IMR-90 (cell line): ENCODE results near the gene RADIL. TPM values are rescaled to one million over a fixed set of nuclear protein-coding genes. Genes with fewer than 3 reads are reported as not detected.

ENCODE experiments used
- ATAC-seq: fragments of 200-7000 bp; cut with Tn5 transposase; 2 replicates; pipeline ENCODE4 v1.9.1; 2020; ENCODE audit warnings: low read depth, mild to moderate bottlenecking, moderate library complexity
- BruUV-seq: library from RNA; stranded (reverse); fragments of 400-500 nt; replicated peaks from 2 replicates; lab custom pipeline; 2021; lab: Mats Ljungman, UMichigan
- CTCF ChIA-PET: fragments of 300-600 bp; formaldehyde crosslinking; extraction: SDS; loops from one replicate; lab custom pipeline; 2021; ENCODE audit warnings: antibody characterized with exemption; lab: Yijun Ruan, JAX
- POLR2A ChIA-PET: fragments of 300-600 bp; sonication (Branson Sonifier 250); formaldehyde crosslinking; loops from one replicate; lab custom pipeline; 2022; ENCODE audit warnings: antibody characterized with exemption; ENCODE audit not compliant: unreplicated experiment; lab: Charles Lee
- DNase-seq: peaks from one replicate; pipeline ENCODE4 v3.0.0; 2013
- H2AFZ ChIP-seq: replicated peaks from 2 replicates; pipeline ENCODE3; 2013; ENCODE audit warnings: low read length, mild to moderate bottlenecking; ENCODE audit not compliant: poor library complexity
- H2AK5ac ChIP-seq: 2 replicates; pipeline ENCODE4 v1.6.1; 2013; ENCODE audit warnings: low read depth, low read length, inconsistent platforms
- H2AK9ac ChIP-seq: replicated peaks from 2 replicates; pipeline ENCODE3; 2013; ENCODE audit warnings: mild to moderate bottlenecking, low read depth, low read length, moderate library complexity; ENCODE audit not compliant: poor library complexity
- H2BK120ac ChIP-seq: 2 replicates; pipeline ENCODE4 v1.6.1; 2013; ENCODE audit warnings: low read depth, low read length, inconsistent platforms
- H2BK15ac ChIP-seq: 3 replicates; pipeline ENCODE4 v1.6.1; 2013; ENCODE audit warnings: low read depth, low read length, inconsistent platforms
- H2BK20ac ChIP-seq: 2 replicates; pipeline ENCODE4 v1.6.1; 2013; ENCODE audit warnings: low read depth, mild to moderate bottlenecking, inconsistent platforms, low read length, moderate library complexity
- H2BK5ac ChIP-seq: 2 replicates; pipeline ENCODE4 v1.6.1; 2013; ENCODE audit warnings: mild to moderate bottlenecking, low read depth, low read length, inconsistent platforms; ENCODE audit not compliant: poor library complexity, severe bottlenecking
- H3K14ac ChIP-seq: replicated peaks from 2 replicates; pipeline ENCODE4 v1.6.1; 2013; ENCODE audit warnings: low read depth, low read length, inconsistent platforms
- H3K18ac ChIP-seq: 2 replicates; pipeline ENCODE4 v1.6.1; 2013; ENCODE audit warnings: low read depth, low read length, control low read depth
- H3K23ac ChIP-seq: 2 replicates; pipeline ENCODE4 v1.6.1; 2013; ENCODE audit warnings: low read depth, low read length, inconsistent platforms
- H3K27ac ChIP-seq: 2 replicates; pipeline ENCODE4 v1.5.1; 2013; ENCODE audit warnings: mild to moderate bottlenecking, control low read depth, low read length; ENCODE audit not compliant: insufficient read depth
- H3K27me3 ChIP-seq: 2 replicates; pipeline ENCODE4 v1.6.1; 2013; ENCODE audit warnings: low read length; ENCODE audit not compliant: control insufficient read depth, insufficient read depth
- H3K36me3 ChIP-seq: 2 replicates; pipeline ENCODE4 v1.6.1; 2013; ENCODE audit warnings: low read length, mixed read lengths; ENCODE audit not compliant: control insufficient read depth, insufficient read depth
- H3K4ac ChIP-seq: 2 replicates; pipeline ENCODE4 v1.6.1; 2013; ENCODE audit warnings: low read depth, low read length, inconsistent platforms
- H3K4me1 ChIP-seq: 2 replicates; pipeline ENCODE4 v1.6.1; 2013; ENCODE audit warnings: low read length, mixed read lengths; ENCODE audit not compliant: control insufficient read depth, insufficient read depth
- H3K4me2 ChIP-seq: 2 replicates; pipeline ENCODE4 v1.6.1; 2013; ENCODE audit warnings: low read depth, mild to moderate bottlenecking, control low read depth, low read length, moderate library complexity
- H3K4me3 ChIP-seq: 2 replicates; pipeline ENCODE4 v1.5.1; 2013; ENCODE audit warnings: low read depth, mild to moderate bottlenecking, control low read depth, low read length, moderate library complexity; ENCODE audit not compliant: insufficient read depth
- H3K56ac ChIP-seq: 2 replicates; pipeline ENCODE4 v1.6.1; 2013; ENCODE audit warnings: low read length, inconsistent platforms; ENCODE audit not compliant: insufficient read depth; ENCODE audit errors: extremely low read depth
- H3K79me1 ChIP-seq, 2 experiments: 2 replicates each; pipeline ENCODE4 v1.6.1; 2013; ENCODE audit warnings: low read length in 2 of 2, inconsistent platforms in 1 of 2, low read depth in 1 of 2
- H3K9ac ChIP-seq: 2 replicates; pipeline ENCODE4 v1.6.1; 2013; ENCODE audit warnings: low read depth, low read length, control low read depth
- H3K9me1 ChIP-seq: 2 replicates; pipeline ENCODE4 v1.6.1; 2013; ENCODE audit warnings: low read length, inconsistent platforms; ENCODE audit not compliant: insufficient read depth
- H3K9me3 ChIP-seq: 2 replicates; pipeline ENCODE4 v1.6.1; 2013; ENCODE audit warnings: low read length; ENCODE audit not compliant: control insufficient read depth, insufficient read depth
- H4K20me1 ChIP-seq: 2 replicates; pipeline ENCODE4 v1.6.1; 2013; ENCODE audit warnings: low read length, inconsistent platforms; ENCODE audit not compliant: insufficient read depth
- H4K5ac ChIP-seq: 2 replicates; pipeline ENCODE4 v1.6.1; 2013; ENCODE audit warnings: mild to moderate bottlenecking, low read depth, low read length, control low read depth
- H4K8ac ChIP-seq, 2 experiments: 2 replicates each; pipeline ENCODE4 v1.6.1; 2013; ENCODE audit warnings: low read depth in 2 of 2, low read length in 2 of 2, control low read depth in 1 of 2, inconsistent platforms in 1 of 2
- H4K91ac ChIP-seq: 2 replicates; pipeline ENCODE4 v1.6.1; 2013; ENCODE audit warnings: low read depth, low read length, inconsistent platforms; ENCODE audit not compliant: insufficient read depth
- CEBPB ChIP-seq: IDR thresholded peaks from 2 replicates; pipeline ENCODE4 v1.6.1; 2012; ENCODE audit warnings: low read depth, low read length, improper control_type of control experiment
- CTCF ChIP-seq: conservative IDR thresholded peaks from 2 replicates; pipeline ENCODE4 v1.5.1; 2012; ENCODE audit warnings: mild to moderate bottlenecking, low read depth, low read length, improper control_type of control experiment
- ELK1 ChIP-seq: fragments of 150-350 bp; IDR thresholded peaks from 2 replicates; pipeline ENCODE4 v1.6.1; 2016; ENCODE audit warnings: low read depth, mild to moderate bottlenecking, low read length, moderate library complexity, borderline replicate concordance
- RCOR1 ChIP-seq: IDR thresholded peaks from 2 replicates; pipeline ENCODE4 v1.6.1; 2012; ENCODE audit warnings: mild to moderate bottlenecking, low read length, improper control_type of control experiment; ENCODE audit not compliant: insufficient replicate concordance
- WGBS, 2 experiments: methylation state at CpG; one replicate each; pipeline versions ENCODE4 v1.1.5 to v1.1.7; 2013; ENCODE audit warnings: missing lambda C conversion rate in 2 of 2; ENCODE audit not compliant: insufficient read length in 1 of 2; ENCODE audit errors: extremely low coverage in 2 of 2; 5-methylcytosine and 5-hydroxymethylcytosine counted together
- dilution Hi-C: fragments of 300-500 bp; cut with HindIII; formaldehyde crosslinking; loops from one replicate; pipeline ENCODE4 v1.14.3; 2018; ENCODE audit warnings: low sequenced_read_pairs; ENCODE audit not compliant: unreplicated experiment
- in situ Hi-C: fragments of 300-500 bp; cut with MboI; formaldehyde crosslinking; loops from 3 replicates; pipeline ENCODE4 v1.14.3; 2019; ENCODE audit warnings: low sequenced_read_pairs, inconsistent platforms, mixed read lengths
- intact Hi-C: fragments of 100-400 bp; cut with micrococcal nuclease; formaldehyde crosslinking; loops from 2 replicates; pipeline ENCODE4 v1.10.0; 2022
- polyA plus RNA-seq, 3 experiments: library from polyadenylated mRNA; depleted of rRNA; stranded (reverse); fragments of >200 nt; gene quantifications; 2 replicates each; pipeline ENCODE4 v1.2.3, GENCODE V29; 2012; ENCODE audit warnings: low replicate concordance in 1 of 3
- total RNA-seq: library from RNA; depleted of rRNA; stranded (reverse); fragments of >200 nt; gene quantifications from 2 replicates; pipeline ENCODE4 v1.2.3, GENCODE V29; 2012

The RADIL gene
- total and polyA plus RNA-seq, 2 of the 4 experiments (the other 2 are of a cell fraction) = 0.18 to 0.48 TPM

- H3K27ac ChIP-seq = no peak overlapping the region
- H3K4me2 ChIP-seq = no peak overlapping the region
- CTCF ChIA-PET = no interaction called here
- ATAC-seq (no peak), DNase-seq (no peak)
- no peaks in the 10 kb centered on the region for H3K9me3 ChIP-seq
- no peak overlapping the region for H2AFZ ChIP-seq
- dilution Hi-C loops (no loop called here), intact Hi-C loops (no loop called here), in situ Hi-C loops (loop anchor here (25.0 kb wide), 1 partner anchor 1904 kb away; no protein-coding TSS in a partner anchor)
- no peak overlapping the region for H3K18ac ChIP-seq
- H2BK120ac ChIP-seq = no peak overlapping the region
- H2AK9ac ChIP-seq = peak overlapping the region; percentile 57
- no peak overlapping the region for H4K8ac ChIP-seq
- peaks cover 15% of the 10 kb centered on the region for H4K20me1 ChIP-seq
- no peak overlapping the region for H2BK5ac ChIP-seq
- H3K27me3 ChIP-seq = no peaks in the 10 kb centered on the region
- H2AK5ac ChIP-seq = no peak overlapping the region
- H3K9ac ChIP-seq = no peak overlapping the region
- no peaks in the 10 kb centered on the region for H3K9me1 ChIP-seq
- no peak overlapping the region for H2BK20ac ChIP-seq
- TF ChIP-seq CTCF (peak; percentile 23; the same call in 1 of the 2 replicates), RCOR1 (no peak), ELK1 (no peak), CEBPB (no peak)
- no TSS peak for BruUV-seq
- POLR2A ChIA-PET = no interaction called here
- peaks cover 65% of the 10 kb centered on the region for H3K36me3 ChIP-seq
- H4K91ac ChIP-seq = no peak overlapping the region
- no peak overlapping the region for H3K23ac ChIP-seq
- 95% methylated on average over 4 of the region's 23 CpGs; no CpG with 5 or more reads in 1 of the 2 experiments for WGBS, 2 experiments
- H3K56ac ChIP-seq = no peak overlapping the region
- H3K4me1 ChIP-seq = no peaks in the 10 kb centered on the region
- no peak overlapping the region for H3K14ac ChIP-seq
- H3K4ac ChIP-seq = no peak overlapping the region
- H3K79me1 ChIP-seq = peaks cover 10 to 45% of the 10 kb centered on the region in 2 experiments; a peak in 3 of 4 replicates
- no peak overlapping the region for H3K4me3 ChIP-seq
- H2BK15ac ChIP-seq = no peak overlapping the region
- H4K5ac ChIP-seq = no peak overlapping the region
These were observed 117.6 kb downstream of the RADIL start for GRCh38 chr7:4765776-4766490.
